ENCODE results near the gene DIP2C. TPM values are rescaled to one million over a fixed set of nuclear protein-coding genes. Genes with fewer than 3 reads are reported as not detected.
"Not testable (repeated sequence)": the region's sequence is repeated elsewhere in the genome, so short reads cannot be mapped to it uniquely, and the experiment has no call there.

Gene DIP2C
- total RNA-seq, 1 experiment from 2014 or later, result 1.6 TPM

DNA sequence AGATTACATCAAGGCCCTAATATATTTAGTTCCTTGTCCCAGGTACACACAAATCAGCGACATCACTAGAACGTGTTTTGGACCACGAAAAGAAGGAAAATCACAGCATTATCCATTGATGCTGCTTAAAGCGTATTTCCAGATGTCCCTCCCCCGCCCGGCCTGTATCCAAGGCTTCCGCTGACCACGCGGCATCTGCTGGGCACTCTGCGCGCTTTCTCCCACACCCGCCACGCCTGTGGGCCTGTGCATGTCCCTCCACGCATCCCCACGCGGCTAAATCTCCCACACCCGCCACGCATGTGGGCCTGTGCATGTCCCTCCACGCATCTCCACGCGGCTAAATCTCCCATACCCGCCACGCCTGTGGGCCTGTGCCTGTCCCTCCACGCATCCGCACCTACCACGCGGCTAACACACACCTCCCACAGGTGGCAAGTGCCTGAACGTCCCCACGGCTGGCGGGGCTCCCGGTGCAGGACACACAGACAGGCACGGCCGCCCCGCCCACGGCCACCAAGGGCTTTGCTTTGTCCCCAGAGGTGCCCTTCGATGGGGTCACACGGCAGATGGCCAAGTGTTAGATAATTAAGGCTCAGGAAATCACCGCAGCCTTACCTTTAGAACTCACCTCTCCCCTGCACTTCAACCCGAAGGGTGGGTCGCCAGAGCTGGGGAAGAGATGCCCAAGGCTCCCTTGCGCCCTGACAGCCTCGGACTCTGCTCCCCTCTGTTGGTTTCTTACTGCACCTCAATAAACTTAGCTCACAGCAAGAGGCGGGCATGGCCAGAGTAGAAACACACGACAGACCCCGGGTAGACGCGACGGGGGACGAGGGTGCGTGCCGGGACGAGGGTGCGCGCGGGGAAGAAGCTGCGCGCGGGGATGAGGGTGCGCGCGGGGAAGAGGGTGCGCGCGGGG lies 49.5 kb downstream of the DIP2C start:
- no peak for DNase-seq (ENCODE audit: low spot score)

DNA sequence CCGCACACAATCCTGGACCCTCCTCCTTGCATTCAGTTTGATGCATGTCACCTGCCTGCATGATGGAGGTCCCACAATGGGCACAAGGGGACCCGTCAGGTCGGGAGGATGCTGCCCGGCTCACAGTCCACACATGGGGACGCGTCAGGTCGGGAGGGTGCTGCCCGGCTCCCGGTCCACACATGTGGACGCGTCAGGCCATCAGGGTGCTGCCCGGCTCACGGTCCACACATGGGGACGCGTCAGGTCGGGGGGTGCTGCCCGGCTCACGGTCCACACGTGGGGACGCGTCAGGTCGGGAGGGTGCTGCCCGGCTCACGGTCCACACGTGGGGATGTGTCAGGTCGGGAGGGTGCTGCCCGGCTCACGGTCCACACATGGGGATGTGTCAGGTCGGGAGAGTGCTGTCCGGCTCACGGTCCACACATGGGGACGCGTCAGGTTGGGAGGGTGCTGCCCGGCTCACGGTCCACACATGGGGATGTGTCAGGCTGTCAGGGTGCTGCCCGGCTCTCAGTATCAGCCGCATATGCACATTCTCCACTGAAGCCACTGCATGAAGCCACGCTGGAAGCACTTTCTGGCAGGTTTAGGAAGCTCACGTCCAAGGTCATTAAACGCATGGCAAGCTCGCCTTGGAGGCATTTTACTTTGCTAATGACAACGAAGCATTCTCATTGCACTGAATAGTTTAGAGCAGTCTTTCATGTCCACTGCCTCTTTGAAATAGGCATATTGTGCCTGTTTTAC lies 50.3 kb downstream of the DIP2C start:
- no peak for DNase-seq (ENCODE audit: low spot score)

DNA sequence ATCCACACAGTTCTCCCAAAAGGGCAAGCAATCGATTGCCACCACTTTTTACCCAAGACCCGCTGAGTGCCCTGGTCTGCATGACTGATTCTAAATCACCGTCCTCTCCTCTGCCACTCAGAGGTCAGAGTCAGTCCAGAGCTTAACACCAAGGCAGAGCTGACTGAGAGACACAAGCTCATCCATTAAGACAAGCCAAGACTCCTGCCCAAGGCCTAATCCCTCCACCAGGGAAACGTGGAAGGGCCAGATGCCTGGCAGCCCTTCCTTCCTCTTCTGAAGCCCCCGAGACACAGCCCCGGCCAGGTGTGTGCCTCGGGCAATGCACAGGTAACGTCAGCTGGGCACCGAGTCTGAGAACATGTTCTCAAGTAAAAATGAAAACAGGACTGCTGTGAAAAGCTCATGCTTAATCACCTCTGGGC lies 51.7 kb downstream of the DIP2C start:
- DNase-seq (ENCODE audit: low spot score), result no peak

GRCh38 chr10:637221-637620 lies 52.2 kb downstream of the DIP2C start:
- no peak for DNase-seq (ENCODE audit: low spot score)

- DNase-seq (ENCODE audit: low spot score), result no peak
Measured at GRCh38 chr10:636769-637168, 52.7 kb downstream of the DIP2C start.

DNA sequence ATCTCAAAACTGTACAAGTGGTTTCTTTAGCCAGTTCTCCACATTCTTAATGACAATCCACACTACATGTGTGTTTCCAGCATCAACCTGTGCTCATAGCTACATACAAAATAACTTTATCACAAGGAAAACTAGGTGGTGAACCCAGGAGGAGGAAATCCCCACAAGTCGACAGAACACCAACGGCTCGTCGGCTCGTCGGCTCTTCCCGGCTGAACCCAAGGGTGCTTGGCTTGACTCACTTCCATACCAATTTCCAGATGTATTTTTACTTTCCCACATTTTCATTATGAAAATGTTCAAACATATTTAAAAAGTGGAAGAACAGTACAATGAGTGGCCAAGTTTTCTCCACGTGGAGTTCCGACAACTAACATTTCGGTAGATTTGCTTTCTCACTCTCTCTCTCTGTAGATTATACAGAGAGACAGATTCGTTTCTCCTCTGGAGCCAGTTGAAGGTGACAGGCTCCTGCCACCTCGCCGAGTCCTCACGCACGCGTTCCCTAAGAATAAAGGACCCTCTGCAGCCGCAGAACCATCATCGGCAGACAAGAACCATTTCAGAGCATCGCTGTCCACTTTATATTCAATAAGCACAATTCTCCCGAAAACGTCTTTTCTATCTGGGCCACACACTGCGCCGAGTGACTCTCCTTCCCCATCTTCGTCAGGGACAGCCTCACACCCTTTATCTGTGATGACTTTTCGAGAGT lies 53.3 kb downstream of the DIP2C start:
- DNase-seq (ENCODE audit: low spot score), result no peak

DNA sequence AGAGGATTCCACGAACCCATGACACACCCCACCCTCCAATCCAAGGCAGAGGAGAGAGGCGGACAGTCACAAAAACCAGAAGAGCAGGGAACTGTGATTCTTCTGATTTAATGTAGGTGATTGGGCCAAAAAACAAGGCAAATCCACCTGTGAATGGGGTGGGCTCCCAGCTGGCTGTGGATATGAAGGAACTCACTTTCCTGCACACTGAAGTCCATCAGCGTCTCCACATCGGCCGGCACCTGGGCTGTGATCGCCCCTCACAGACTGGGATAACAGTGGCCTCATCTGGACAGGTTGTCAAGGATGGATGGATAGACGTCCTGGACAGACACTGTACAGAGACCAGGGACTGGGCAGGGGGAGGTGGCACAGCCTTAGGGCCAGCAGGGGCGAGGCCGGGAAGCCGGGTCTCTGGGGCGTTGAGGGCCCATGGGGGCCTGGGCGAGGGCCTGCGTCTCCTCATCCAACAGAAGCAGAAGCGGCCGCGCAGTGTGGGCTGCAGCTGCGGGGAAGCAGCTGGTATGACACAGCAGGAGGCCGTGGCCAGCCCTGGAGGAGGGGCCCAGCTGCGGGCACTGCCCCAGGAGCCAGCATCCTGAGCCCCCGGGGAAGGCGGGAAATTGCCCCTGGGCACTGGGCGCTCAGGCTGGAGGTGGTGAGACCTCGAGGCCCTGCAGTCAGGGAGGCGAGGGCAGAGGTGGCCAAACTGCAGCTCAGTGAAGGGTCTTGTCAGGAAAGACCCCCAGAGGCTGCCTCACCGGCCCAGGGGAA lies 54.2 kb downstream of the DIP2C start:
- DNase-seq (ENCODE audit: low spot score), result no peak

GRCh38 chr10:634256-634655 lies 55.2 kb downstream of the DIP2C start:
- DNase-seq (ENCODE audit: low spot score), result no peak

- DNase-seq (ENCODE audit: low spot score), result no peak
Measured at GRCh38 chr10:633279-634245, 55.9 kb downstream of the DIP2C start.

- DNase-seq (ENCODE audit: low spot score), result not testable (repeated sequence)
Measured at GRCh38 chr10:632807-633177, 56.7 kb downstream of the DIP2C start.

DNA sequence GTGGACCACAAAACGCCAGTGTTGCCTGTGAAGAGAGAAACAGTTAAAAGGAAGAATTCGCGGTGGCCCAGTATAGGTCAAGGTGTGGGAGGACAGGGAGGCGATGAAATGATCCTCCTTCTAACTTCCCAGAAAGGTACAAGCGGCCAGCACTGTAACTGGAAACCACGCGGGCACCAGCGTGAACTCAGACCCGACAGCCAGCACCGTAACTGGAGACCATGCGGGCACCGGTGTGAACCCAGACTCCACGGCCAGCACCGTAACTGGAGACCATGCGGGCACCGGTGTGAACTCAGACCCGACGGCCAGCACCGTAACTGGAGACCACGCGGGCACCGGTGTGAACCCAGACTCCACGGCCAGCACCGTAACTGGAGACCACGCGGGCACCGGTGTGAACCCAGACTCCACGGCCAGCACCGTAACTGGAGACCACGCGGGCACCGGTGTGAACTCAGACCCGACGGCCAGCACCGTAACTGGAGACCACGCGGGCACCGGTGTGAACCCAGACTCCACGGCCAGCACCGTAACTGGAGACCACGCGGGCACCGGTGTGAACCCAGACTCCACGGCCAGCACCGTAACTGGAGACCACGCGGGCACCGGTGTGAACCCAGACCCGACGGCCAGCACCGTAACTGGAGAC lies 57.2 kb downstream of the DIP2C start:
- not testable (repeated sequence) for DNase-seq (ENCODE audit: low spot score)

- DNase-seq (ENCODE audit: low spot score), result no peak
Measured at GRCh38 chr10:631266-631665, 58.2 kb downstream of the DIP2C start.

DNA sequence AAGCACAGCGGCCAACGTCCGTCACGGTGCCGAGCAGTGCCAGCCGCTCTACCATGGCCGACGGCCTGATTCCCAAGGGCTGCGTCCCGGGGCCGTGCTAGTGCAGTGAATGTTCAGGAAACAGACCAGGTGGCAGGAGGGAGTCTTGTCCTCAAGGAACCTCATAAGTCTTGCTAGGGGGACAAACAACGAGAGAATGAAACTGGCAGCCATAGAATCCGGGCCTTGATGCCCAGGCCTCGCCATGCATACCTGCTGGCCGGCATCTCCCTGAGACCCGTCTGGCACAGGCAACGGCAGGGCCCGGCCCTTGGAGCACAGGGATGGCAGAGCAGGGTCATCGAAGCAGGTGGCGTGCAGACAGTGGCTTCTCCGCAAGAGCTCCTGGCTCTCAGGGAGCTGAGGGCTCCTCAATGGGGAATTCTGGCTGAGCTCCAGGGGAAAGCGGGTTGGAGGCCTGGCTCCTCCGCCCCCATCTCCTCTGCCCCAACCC lies 58.8 kb downstream of the DIP2C start:
- DNase-seq (ENCODE audit: low spot score), result no peak

GRCh38 chr10:629186-629998 lies 60.1 kb downstream of the DIP2C start:
- DNase-seq (ENCODE audit: low spot score), result no peak

- peak; percentile 80 for DNase-seq (ENCODE audit: low spot score)
Measured at GRCh38 chr10:628386-629045, 61.0 kb downstream of the DIP2C start.

DNA sequence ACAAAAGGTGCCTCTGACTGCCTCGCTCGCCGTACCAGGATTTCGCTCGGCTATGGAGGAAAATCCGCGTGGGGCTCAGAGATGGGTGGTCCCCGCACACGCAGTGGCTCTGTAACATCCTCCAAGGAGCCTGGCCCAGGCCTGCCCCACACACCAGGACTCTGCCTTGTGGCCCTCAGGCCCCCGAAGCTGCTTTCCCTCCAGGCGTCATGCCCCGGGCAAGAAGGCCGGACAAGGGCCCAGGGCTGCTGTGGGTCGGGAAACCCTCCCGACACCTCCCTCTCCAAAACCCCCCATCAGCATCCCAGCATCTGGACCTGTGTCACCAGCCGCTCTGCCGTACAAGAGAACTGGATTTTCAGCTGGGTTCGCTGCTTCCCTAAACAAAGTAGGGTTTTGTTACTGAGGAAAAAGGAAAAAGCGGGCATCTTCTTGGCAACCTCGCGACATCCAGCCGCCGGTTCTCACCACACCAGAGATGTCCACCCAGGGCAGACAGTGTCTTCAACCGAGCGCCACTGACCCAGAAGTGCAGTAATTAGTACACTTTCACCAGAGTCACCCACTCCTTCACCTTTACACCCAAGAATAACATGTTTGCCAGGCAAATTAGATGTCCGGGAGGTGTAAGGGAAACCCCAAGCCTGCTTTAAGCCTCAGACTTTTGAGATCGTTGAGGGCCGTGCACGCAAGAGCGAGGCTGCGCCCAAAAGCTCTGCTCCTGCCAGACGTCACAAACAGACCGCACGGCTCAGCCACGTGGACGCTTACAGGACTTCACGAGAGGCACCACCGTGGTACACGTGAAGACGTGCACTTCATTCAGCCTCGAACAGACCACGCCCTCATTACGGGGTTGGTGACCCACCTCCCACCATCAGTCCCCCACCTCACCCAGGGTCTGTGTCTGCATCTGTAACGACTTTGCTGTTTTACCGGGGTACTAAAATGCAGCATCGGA lies 62.2 kb downstream of the DIP2C start:
- no peak for DNase-seq (ENCODE audit: low spot score)

Measured in HT-29 (cell line).